Activated T-helper 1 cell treated with anti-CD3 and anti-CD28 coated beads, Interleukin-2, amount 50 U/mL, for 16 hours (primary cell): Measurements from ENCODE around the gene RETREG3.
A peak's percentile ranks its signal among the peaks of the same experiment; 100 is the strongest.
"Not testable (repeated sequence)": the region's sequence is repeated elsewhere in the genome, so short reads cannot be mapped to it uniquely, and the experiment has no call there.

Experiments
- DNase-seq, 2 donors: peaks; one replicate each; pipeline ENCODE4 v3.0.0-alpha.2; 2020; ENCODE audit warnings: low read depth in 1 of 2, low spot score in 1 of 2

Gene RETREG3

GRCh38 chr17:42553866-42554249, 55.3 kb downstream of the RETREG3 start:
- no peak for DNase-seq

DNA sequence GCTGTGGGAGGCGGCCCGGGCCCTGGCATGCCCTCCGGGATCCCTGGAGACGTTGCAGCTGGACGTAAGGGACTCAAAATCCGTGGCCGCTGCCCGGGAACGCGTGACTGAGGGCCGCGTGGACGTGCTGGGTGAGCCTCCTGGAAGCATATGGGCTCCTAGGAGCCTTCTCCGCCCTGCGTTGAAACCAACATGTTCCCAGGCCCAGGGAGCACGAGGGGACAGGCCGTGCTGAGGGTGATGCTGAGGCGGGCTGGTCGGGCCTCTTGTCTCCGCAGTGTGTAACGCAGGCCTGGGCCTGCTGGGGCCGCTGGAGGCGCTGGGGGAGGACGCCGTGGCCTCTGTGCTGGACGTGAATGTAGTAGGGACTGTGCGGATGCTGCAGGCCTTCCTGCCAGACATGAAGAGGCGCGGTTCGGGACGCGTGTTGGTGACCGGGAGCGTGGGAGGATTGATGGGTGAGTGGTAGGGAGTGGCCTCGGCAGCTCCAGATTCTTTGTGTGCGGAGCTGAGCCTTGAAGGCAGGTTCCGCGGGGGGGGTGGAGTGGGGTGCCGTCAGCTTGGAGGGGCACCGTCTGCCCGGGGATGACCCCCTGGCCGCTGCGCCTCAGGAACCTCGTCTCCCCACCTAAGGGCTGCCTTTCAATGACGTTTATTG, 55.9 kb downstream of the RETREG3 start:
- no peak for DNase-seq

DNA sequence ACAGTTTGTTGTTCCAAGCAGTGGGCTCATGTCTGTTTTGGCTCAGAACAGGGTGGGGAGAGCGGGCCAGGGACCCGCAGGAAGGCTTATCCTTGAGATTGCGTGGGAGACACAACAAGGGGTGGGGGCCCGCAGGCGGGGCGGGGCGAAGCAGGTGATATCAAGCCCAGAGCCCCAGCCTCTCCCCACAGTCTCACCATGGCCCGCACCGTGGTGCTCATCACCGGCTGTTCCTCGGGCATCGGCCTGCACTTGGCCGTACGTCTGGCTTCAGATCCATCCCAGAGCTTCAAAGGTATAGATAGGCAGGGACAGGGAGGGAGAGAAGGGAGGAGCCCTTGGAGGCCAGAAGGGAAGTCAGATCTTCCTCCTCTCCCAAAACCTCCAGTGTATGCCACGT, 56.4 kb downstream of the RETREG3 start, which contains the start of gene HSD17B1:
TSS of gene HSD17B1 (plus strand) at position 188 of the 400 bp plus-strand sequence. CDS start at position 199, 11 bp downstream.
- DNase-seq: not testable (repeated sequence)

GRCh38 chr17:42548993-42549755, 60.0 kb downstream of the RETREG3 start:
- DNase-seq: no peak

GRCh38 chr17:42548070-42548837, 60.9 kb downstream of the RETREG3 start:
- DNase-seq: peak; percentile 51 to 63

DNA sequence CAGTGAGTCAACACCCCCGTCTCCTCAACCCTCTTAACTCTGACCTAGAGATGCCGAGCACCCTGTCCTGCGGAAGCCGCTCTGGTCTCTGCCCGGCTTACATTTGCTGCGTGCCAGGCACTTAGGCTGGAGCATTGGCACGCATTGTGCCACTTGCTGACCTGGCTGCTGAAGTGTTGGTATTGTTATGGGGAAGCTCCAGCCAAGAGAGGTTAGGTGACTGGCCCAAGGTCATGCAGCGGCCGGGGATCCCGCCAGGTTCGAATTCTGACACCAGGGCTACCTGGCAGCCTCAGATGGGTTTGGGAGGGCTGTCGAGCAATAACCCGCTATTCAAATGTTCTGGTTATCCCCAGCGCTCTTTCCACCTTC, 61.5 kb downstream of the RETREG3 start:
- no peak for DNase-seq

DNA sequence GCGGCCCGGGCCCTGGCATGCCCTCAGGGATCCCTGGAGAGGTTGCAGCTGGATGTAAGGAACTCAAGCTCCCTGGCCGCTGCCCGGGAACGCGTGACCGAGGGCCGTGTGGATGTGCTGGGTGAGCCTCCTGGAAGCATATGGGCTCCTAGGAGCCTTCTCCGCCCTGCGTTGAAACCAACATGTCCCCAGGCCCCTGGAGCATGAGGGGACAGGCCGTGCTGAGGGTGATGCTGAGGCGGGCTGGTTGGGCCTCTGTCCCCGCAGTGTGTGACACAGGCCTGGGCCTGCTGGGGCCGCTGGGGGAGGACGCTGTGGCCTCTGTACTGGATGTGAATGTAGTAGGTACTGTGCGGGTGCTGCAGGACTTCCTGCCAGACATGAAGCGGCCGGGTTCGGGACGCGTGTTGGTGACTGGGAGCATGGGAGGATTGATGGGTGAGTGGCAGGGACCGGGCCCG, 62.1 kb downstream of the RETREG3 start:
- no peak for DNase-seq

DNA sequence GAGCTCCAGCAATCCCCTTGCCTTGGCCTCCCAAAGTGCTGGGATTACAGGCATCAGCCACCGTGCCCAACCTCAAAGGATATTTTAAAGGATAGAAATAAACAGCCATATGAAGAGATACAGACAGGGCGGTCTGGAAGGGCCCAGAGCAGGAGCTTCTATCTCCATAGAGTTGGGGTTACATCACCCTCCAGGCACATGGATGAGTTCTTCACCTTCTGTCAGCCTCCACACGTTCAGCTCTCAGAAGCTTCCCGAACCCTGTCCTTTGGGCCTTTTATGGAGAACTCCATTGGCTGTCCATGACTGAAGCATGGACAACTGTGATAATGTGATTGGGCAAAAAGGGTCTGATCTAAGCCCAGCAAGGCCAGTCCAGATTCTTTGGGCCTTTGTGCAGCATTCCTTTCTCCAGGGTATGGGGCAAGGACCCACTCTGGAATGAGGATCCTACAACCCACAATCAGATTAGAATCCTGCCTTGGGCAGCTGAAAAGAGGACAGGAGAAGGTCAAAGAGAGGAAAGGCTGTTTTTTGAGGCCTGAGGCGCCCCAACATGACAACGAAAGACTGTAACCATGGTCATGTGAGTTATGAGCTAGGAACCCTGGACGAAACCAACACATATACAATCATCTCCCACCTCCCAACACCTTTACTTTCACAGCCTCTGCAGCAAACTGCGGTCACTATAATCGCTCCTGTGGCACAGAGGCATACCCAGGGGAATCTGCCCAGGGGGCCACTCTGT, 63.2 kb downstream of the RETREG3 start:
- DNase-seq: not testable (repeated sequence)

DNA sequence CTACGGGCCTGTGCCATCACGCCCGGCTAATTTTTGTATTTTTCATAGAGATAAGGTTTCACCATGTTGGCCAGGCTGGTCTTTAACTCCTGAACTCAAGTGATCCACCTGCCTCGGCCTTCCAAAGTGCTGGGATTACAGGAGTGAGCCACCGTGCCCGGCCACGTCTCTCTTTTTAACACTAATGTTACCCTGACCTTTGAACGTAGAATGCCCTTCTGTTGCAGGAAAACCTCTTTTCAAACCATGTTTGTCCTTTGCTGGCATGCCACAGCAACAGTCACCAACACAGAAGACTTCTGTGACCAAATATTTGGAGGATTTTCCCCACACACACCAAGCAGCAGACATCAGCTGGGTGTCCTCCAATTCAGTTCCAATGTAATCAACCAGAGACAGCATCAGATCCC, 64.3 kb downstream of the RETREG3 start:
- DNase-seq: no peak

DNA sequence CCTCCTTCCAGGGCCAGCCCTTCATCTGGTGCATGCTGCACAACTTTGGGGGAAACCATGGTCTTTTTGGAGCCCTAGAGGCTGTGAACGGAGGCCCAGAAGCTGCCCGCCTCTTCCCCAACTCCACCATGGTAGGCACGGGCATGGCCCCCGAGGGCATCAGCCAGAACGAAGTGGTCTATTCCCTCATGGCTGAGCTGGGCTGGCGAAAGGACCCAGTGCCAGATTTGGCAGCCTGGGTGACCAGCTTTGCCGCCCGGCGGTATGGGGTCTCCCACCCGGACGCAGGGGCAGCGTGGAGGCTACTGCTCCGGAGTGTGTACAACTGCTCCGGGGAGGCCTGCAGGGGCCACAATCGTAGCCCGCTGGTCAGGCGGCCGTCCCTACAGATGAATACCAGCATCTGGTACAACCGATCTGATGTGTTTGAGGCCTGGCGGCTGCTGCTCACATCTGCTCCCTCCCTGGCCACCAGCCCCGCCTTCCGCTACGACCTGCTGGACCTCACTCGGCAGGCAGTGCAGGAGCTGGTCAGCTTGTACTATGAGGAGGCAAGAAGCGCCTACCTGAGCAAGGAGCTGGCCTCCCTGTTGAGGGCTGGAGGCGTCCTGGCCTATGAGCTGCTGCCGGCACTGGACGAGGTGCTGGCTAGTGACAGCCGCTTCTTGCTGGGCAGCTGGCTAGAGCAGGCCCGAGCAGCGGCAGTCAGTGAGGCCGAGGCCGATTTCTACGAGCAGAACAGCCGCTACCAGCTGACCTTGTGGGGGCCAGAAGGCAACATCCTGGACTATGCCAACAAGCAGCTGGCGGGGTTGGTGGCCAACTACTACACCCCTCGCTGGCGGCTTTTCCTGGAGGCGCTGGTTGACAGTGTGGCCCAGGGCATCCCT, 65.7 kb downstream of the RETREG3 start:
- no peak for DNase-seq

GRCh38 chr17:42541041-42541833, 67.9 kb downstream of the RETREG3 start:
- DNase-seq: no peak

DNA sequence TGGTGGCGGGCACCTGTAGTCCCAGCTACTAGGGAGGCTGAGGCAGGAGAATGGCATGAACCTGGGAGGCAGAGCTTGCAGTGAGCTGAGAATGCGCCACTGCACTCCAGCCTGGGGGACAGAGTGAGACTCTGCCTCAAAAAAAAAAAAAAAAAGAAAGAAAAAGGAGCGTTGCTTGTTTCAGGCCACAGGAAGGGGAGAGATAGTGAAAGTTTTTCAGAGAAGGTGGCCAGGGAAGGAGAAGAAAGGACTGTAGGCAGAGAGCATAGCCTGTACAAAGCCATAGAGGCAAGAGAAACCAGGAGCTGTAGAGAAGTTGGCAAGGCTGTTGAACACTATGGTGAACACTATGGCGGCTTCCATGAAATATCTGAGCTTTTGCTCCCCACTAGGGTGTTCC, 68.6 kb downstream of the RETREG3 start:
- DNase-seq: not testable (repeated sequence)

- no peak for DNase-seq
Measured at GRCh38 chr17:42538482-42538881, 70.7 kb downstream of the RETREG3 start.

DNA sequence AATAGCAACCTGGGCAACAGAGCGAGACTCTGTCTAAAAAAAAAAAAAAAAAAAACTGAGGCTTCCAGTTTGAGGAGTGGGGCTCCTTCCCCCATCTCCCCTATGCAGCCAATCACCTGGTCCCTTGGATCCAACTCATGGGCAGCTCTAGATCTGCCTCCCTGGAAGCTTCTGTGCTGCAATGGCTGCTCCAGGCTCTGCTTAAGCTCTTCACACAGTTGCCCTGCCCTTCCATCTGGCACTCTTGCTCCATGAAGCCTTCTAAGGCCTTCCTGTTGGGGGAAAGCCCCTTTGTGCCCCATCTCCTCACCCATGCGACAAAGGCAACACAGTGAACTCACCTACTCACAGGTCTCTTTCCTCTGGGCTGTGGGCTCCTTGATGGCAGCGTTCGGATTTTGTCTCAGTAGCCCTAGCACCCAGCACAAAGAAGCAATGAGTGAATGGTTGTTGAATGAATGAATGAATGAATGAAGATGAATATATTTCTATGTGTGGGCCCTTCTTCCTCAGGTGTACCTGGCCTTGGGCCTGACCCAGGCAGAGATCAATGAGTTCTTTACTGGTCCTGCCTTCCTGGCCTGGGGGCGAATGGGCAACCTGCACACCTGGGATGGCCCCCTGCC, 71.2 kb downstream of the RETREG3 start:
- DNase-seq: no peak

GRCh38 chr17:42537156-42537805, 71.9 kb downstream of the RETREG3 start:
- DNase-seq: no peak

- DNase-seq: peak; percentile 45 to 57
Measured at GRCh38 chr17:42536372-42537155, 72.6 kb downstream of the RETREG3 start.

DNA sequence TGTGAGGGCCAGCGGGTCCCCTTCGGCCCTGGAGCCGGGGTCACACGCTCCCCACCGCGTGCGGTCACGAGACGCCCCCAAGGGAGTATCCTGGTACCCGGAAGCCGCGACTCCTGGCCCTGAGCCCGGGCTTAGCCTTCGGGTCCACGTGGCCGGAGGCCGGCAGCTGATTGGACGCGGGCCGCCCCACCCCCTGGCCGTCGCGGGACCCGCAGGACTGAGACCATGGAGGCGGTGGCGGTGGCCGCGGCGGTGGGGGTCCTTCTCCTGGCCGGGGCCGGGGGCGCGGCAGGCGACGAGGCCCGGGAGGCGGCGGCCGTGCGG, 73.2 kb downstream of the RETREG3 start, which contains the start of gene NAGLU:
TSS of gene NAGLU (plus strand) at position 194 of the 324 bp plus-strand sequence. CDS start at position 226, 32 bp downstream.
- DNase-seq: peak; percentile 58 to 71
